H1 (cell line): ENCODE data around the gene RTN4. TPM values are rescaled to one million over a fixed set of nuclear protein-coding genes. Genes with fewer than 3 reads are reported as not detected.

Source experiments
- BRCA1 ChIP-seq: IDR thresholded peaks from 2 replicates; pipeline ENCODE4 v1.6.1; 2012; ENCODE audit warnings: low read depth, low read length, improper control_type of control experiment
- EGR1 ChIP-seq: IDR thresholded peaks from 2 replicates; pipeline ENCODE4 v1.6.1; 2011; ENCODE audit warnings: low read depth, low read length, borderline replicate concordance
- GTF2F1 ChIP-seq: IDR thresholded peaks from 2 replicates; pipeline ENCODE4 v1.6.1; 2012; ENCODE audit warnings: low read depth, low read length, improper control_type of control experiment, borderline replicate concordance
- PHF8 ChIP-seq: fragments of 200-600 bp; sonication (generic); conservative IDR thresholded peaks from 2 replicates; pipeline ENCODE4 v1.7.1; 2012; ENCODE audit warnings: low read depth, mild to moderate bottlenecking, inconsistent platforms, low read length, moderate library complexity
- RBBP5 ChIP-seq: IDR thresholded peaks from 2 replicates; pipeline ENCODE4 v1.7.1; 2012; ENCODE audit warnings: low read depth, mild to moderate bottlenecking, inconsistent platforms, low read length, moderate library complexity, borderline replicate concordance
- TCF12 ChIP-seq: IDR thresholded peaks from 2 replicates; pipeline ENCODE4 v1.6.1; 2011; ENCODE audit warnings: low read depth, mild to moderate bottlenecking, low read length
- USF2 ChIP-seq: IDR thresholded peaks from 2 replicates; pipeline ENCODE4 v1.6.1; 2011; ENCODE audit warnings: low read length, improper control_type of control experiment
- polyA plus RNA-seq, 7 experiments: library from polyadenylated mRNA; depleted of rRNA in 3 of 7; stranded (reverse) in 5 of 7; unstranded in 2 of 7; fragments of >200 nt in 5 of 7; fragments of 200-250 nt in 2 of 7; gene quantifications; 1 replicate in 5 of 7; 2 replicates in 1 of 7; 4 replicates in 1 of 7; pipeline versions ENCODE4 v1.2.1 to v1.2.3, GENCODE V29; 2011 to 2013; ENCODE audit warnings: missing spikeins in 2 of 7, mixed read lengths in 2 of 7
- total RNA-seq: library from RNA; stranded (reverse); fragmentation: NEBNext Ultra II Directional; extraction: Animal tissue kit (Norgen Biotek cat#: 25700); gene quantifications from 2 replicates; pipeline ENCODE4 v1.2.1, GENCODE V29; 2021

RTN4 gene
- total and polyA plus RNA-seq, 2 of the 8 experiments (the other 6 are each of a cell fraction or from before 2014, with no cell fraction given), result 179 to 242 TPM

- no peak for TF ChIP-seq BRCA1
- TF ChIP-seq EGR1, result no peak
- 0 out of 2 replicates have a peak, but pooled peaks have one; percentile 30 for TF ChIP-seq RBBP5
- no peak for TF ChIP-seq GTF2F1
- TF ChIP-seq USF2, result no peak
- no peak for TF ChIP-seq TCF12
- TF ChIP-seq PHF8, result no peak
These were observed 1.7 kb downstream of the RTN4 start (continued) for GRCh38 chr2:55048508-55049042.
